Progenitor cell of endocrine pancreas (in vitro differentiated cells): ENCODE results near the gene DOK4. TPM values are rescaled to one million over a fixed set of nuclear protein-coding genes. Genes with fewer than 3 reads are reported as not detected.
A peak's percentile ranks its signal among the peaks of the same experiment; 100 is the strongest.

Source experiments
- DNase-seq: peaks from one replicate; pipeline ENCODE4 v3.0.0; 2021; ENCODE audit warnings: low spot score; ENCODE audit not compliant: unreplicated experiment
- H3K27ac Mint-ChIP-seq: 2 replicates; pipeline ENCODE4 v1.8.0; 2021; ENCODE audit warnings: mild to moderate bottlenecking, moderate library complexity, mixed read lengths
- H3K27me3 Mint-ChIP-seq: 2 replicates; pipeline ENCODE4 v1.8.0; 2021; ENCODE audit warnings: mixed read lengths
- H3K36me3 Mint-ChIP-seq: 2 replicates; pipeline ENCODE4 v1.8.0; 2022; ENCODE audit warnings: mixed read lengths; ENCODE audit not compliant: insufficient read depth
- H3K4me1 Mint-ChIP-seq: 2 replicates; pipeline ENCODE4 v1.8.0; 2021; ENCODE audit warnings: low read depth, mixed read lengths
- H3K4me3 Mint-ChIP-seq: 2 replicates; pipeline ENCODE4 v1.8.0; 2021; ENCODE audit warnings: low read depth, mild to moderate bottlenecking, moderate library complexity, mixed read lengths
- H3K9me3 Mint-ChIP-seq: 2 replicates; pipeline ENCODE4 v1.8.0; 2021; ENCODE audit warnings: low read depth, mixed read lengths
- CTCF ChIP-seq: fragments of 200-600 bp; sonication (generic); IDR thresholded peaks from one replicate; pipeline ENCODE4 v1.5.0; 2021; ENCODE audit warnings: antibody characterized with exemption, mild to moderate bottlenecking; ENCODE audit not compliant: unreplicated experiment
- total RNA-seq: library from RNA; stranded (reverse); gene quantifications from 2 replicates; pipeline ENCODE4 v1.2.1, GENCODE V29; 2021

Gene DOK4
- total RNA-seq, 1 donor from 2014 or later = 35.0 TPM

GRCh38 chr16:57485091-57485915 is 990 bp downstream of the DOK4 start:
- Mint-ChIP-seq H3K27ac (peak overlapping the region; percentile 69), H3K9me3 (no peaks in the 10 kb centered on the region), H3K4me3 (peak overlapping the region; percentile 91), H3K27me3 (peaks cover 6% of the 10 kb centered on the region), H3K4me1 (peaks cover 25% of the 10 kb centered on the region), H3K36me3 (no peaks in the 10 kb centered on the region)
- TF ChIP-seq CTCF = no peak
- no peak for DNase-seq

- peaks cover 6% of the 10 kb centered on the region for H3K27me3 Mint-ChIP-seq
- H3K36me3 Mint-ChIP-seq = no peaks in the 10 kb centered on the region
- H3K4me1 Mint-ChIP-seq = peaks cover 30% of the 10 kb centered on the region
- no peaks in the 10 kb centered on the region for H3K9me3 Mint-ChIP-seq
- DNase-seq = no peak
- H3K27ac Mint-ChIP-seq = no peak overlapping the region
- no peak for TF ChIP-seq CTCF
- H3K4me3 Mint-ChIP-seq = peak overlapping the region; percentile 91
These were observed 1.7 kb downstream of the DOK4 start for GRCh38 chr16:57484515-57485005.

DNA sequence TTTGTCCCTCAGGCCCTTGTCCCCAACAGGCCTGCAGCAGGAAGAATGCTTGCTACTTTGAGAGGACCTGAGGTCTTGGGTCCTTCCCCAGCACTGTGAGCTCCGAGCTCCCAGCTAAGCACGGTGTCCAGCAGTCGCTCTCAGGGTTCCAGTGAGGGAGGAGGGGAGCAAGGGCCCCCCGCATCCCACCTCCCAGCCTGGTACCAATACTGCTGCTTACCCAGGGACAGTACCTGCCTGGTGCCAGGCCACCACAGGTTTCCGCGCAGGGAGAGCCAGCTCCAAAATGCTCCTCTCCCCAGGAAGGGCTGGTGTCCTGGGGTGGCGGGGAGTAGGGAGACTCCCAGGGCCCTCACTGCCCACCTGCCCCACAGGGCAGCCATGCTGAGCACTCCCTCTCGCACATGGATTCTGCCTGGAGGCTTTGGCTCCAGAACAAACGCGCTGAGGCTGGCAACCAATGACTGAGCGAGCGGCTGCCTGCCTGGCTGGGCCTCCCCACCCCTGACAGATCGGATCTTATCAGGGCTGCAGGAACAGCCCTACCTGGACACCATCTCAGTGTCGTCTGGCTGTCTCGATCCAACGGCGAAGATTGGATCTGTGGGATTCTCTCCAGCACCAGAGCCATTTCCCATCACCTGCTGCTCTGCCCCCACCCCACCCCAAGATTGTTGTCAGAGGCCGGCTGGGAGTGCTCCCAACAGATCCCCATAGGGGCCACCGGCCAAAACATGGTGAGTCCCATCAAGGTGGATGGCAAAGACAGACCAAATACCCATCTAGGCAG is 2.4 kb downstream of the DOK4 start:
- peaks cover 33% of the 10 kb centered on the region for H3K4me1 Mint-ChIP-seq
- peak overlapping the region; percentile 59 for H3K27ac Mint-ChIP-seq
- H3K9me3 Mint-ChIP-seq = no peaks in the 10 kb centered on the region
- H3K36me3 Mint-ChIP-seq = peaks cover 2% of the 10 kb centered on the region
- TF ChIP-seq CTCF = no peak
- peak overlapping the region; percentile 91 for H3K4me3 Mint-ChIP-seq
- no peak for DNase-seq
- H3K27me3 Mint-ChIP-seq = peaks cover 9% of the 10 kb centered on the region

GRCh38 chr16:57482845-57483545 is 3.3 kb downstream of the DOK4 start:
- peaks cover 9% of the 10 kb centered on the region for H3K27me3 Mint-ChIP-seq
- H3K4me3 Mint-ChIP-seq = no peak overlapping the region
- DNase-seq = no peak
- no peak overlapping the region for H3K27ac Mint-ChIP-seq
- peaks cover 3% of the 10 kb centered on the region for H3K36me3 Mint-ChIP-seq
- peaks cover 37% of the 10 kb centered on the region for H3K4me1 Mint-ChIP-seq
- H3K9me3 Mint-ChIP-seq = no peaks in the 10 kb centered on the region
- TF ChIP-seq CTCF = no peak

DNA sequence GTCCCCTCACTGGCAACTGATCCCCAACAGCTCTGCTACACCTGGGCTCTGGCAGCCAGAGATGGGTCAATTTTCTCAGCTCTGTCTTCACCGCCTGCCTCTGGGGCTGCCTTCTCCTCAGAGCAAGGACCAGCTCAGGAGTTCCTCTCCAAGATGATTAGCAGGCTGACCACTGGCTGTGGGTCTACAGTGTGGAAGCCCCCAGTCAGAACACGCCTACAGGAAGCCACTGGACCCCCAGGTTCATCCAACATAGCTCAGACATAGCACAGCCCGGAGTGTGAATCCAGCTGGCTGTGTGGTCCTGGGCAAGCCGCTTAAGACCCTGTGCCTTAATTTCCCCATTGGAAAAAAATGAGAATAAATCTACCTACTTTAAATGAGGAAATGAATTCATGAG is 4.9 kb downstream of the DOK4 start:
- H3K36me3 Mint-ChIP-seq = peaks cover 3% of the 10 kb centered on the region
- H3K27me3 Mint-ChIP-seq = peaks cover 9% of the 10 kb centered on the region
- no peak for DNase-seq
- H3K9me3 Mint-ChIP-seq = no peaks in the 10 kb centered on the region
- H3K27ac Mint-ChIP-seq = peak overlapping the region; percentile 81
- H3K4me3 Mint-ChIP-seq = no peak overlapping the region
- no peak for TF ChIP-seq CTCF
- peaks cover 34% of the 10 kb centered on the region for H3K4me1 Mint-ChIP-seq
